Osteoblast (primary cell): Measurements from ENCODE around the gene ZC3H10. TPM values are rescaled to one million over a fixed set of nuclear protein-coding genes. Genes with fewer than 3 reads are reported as not detected.
"Not testable (repeated sequence)": the region's sequence is repeated elsewhere in the genome, so short reads cannot be mapped to it uniquely, and the experiment has no call there.

Source experiments
- DNase-seq: peaks from one replicate; pipeline ENCODE4 v3.0.0; 2011; ENCODE audit warnings: low spot score, mixed read lengths; ENCODE audit not compliant: insufficient read length; ENCODE audit errors: missing footprints
- H2AFZ ChIP-seq: 2 replicates; pipeline ENCODE4 v1.6.0; 2011; ENCODE audit warnings: mild to moderate bottlenecking, low read length
- H3K27ac ChIP-seq: 2 replicates; pipeline ENCODE4 v1.5.1; 2011; ENCODE audit warnings: mild to moderate bottlenecking, low read depth, low read length, moderate library complexity
- H3K27me3 ChIP-seq: 2 replicates; pipeline ENCODE4 v1.6.0; 2012; ENCODE audit warnings: mild to moderate bottlenecking, control low read depth, inconsistent platforms, low read length, moderate library complexity; ENCODE audit not compliant: insufficient read depth
- H3K36me3 ChIP-seq: 2 replicates; pipeline ENCODE4 v1.5.1; 2011; ENCODE audit warnings: mild to moderate bottlenecking, low read length, control low read depth, moderate library complexity; ENCODE audit not compliant: insufficient read depth
- H3K4me1 ChIP-seq: 2 replicates; pipeline ENCODE4 v1.5.1; 2011; ENCODE audit warnings: mild to moderate bottlenecking, low read length, control low read depth, moderate library complexity; ENCODE audit not compliant: insufficient read depth
- H3K4me2 ChIP-seq: 2 replicates; pipeline ENCODE4 v1.6.0; 2011; ENCODE audit warnings: mild to moderate bottlenecking, low read length; ENCODE audit not compliant: insufficient read depth
- H3K4me3 ChIP-seq: fragments of 200-600 bp; sonication (generic); 3 replicates; pipeline ENCODE4 v1.5.1; 2012; ENCODE audit warnings: mild to moderate bottlenecking, low read length, inconsistent platforms; ENCODE audit not compliant: insufficient read depth
- H3K79me2 ChIP-seq: 2 replicates; pipeline ENCODE4 v1.6.0; 2012; ENCODE audit warnings: mild to moderate bottlenecking, low read length, control low read depth, inconsistent platforms; ENCODE audit not compliant: insufficient read depth
- H3K9me3 ChIP-seq: 2 replicates; pipeline ENCODE4 v1.5.1; 2011; ENCODE audit warnings: low read depth, low read length, control low read depth
- H4K20me1 ChIP-seq: 2 replicates; pipeline ENCODE4 v1.6.0; 2012; ENCODE audit warnings: mild to moderate bottlenecking, low read length, control low read depth; ENCODE audit not compliant: insufficient read depth
- CTCF ChIP-seq: IDR thresholded peaks from 2 replicates; pipeline ENCODE4 v1.5.1; 2011; ENCODE audit warnings: mild to moderate bottlenecking, low read depth, low read length, moderate library complexity; ENCODE audit errors: extremely low read depth
- total RNA-seq: library from RNA; depleted of rRNA; stranded (reverse); fragments of >200 nt; gene quantifications from 2 replicates; pipeline ENCODE4 v1.2.3, GENCODE V29; 2012

ZC3H10 gene
- total RNA-seq, 1 donor, result 9.0 TPM

GRCh38 chr12:56114084-56114483 is 4.0 kb upstream of the ZC3H10 start:
- H3K79me2 ChIP-seq, result peaks cover 19% of the 10 kb centered on the region
- peaks cover 17% of the 10 kb centered on the region for H3K4me1 ChIP-seq
- H2AFZ ChIP-seq, result no peak overlapping the region
- no peaks in the 10 kb centered on the region for H3K9me3 ChIP-seq
- peaks cover 16% of the 10 kb centered on the region for H4K20me1 ChIP-seq
- TF ChIP-seq CTCF, result no peak
- H3K27ac ChIP-seq, result no peak overlapping the region
- peaks cover 52% of the 10 kb centered on the region for H3K36me3 ChIP-seq
- no peak for DNase-seq
- H3K4me2 ChIP-seq, result no peak overlapping the region
- no peaks in the 10 kb centered on the region for H3K27me3 ChIP-seq
- no peak overlapping the region for H3K4me3 ChIP-seq

- H3K27me3 ChIP-seq, result no peaks in the 10 kb centered on the region
- peak; percentile 76 for DNase-seq
- peaks cover 16% of the 10 kb centered on the region for H4K20me1 ChIP-seq
- peaks cover 42% of the 10 kb centered on the region for H3K36me3 ChIP-seq
- H3K4me1 ChIP-seq, result peaks cover 29% of the 10 kb centered on the region
- peak overlapping the region; percentile 93 for H2AFZ ChIP-seq
- H3K27ac ChIP-seq, result peak overlapping the region; percentile 91
- peak overlapping the region; percentile 99 for H3K4me2 ChIP-seq
- H3K79me2 ChIP-seq, result peaks cover 21% of the 10 kb centered on the region
- no peak for TF ChIP-seq CTCF
- no peaks in the 10 kb centered on the region for H3K9me3 ChIP-seq
- peak overlapping the region; percentile 85 for H3K4me3 ChIP-seq
These were observed 2.7 kb upstream of the ZC3H10 start for GRCh38 chr12:56115329-56115728.

- H3K4me2 ChIP-seq, result peak within 1 kb of the TSS; percentile 99
- H3K36me3 ChIP-seq, result peaks cover 40% of the 10 kb centered on the region
- H3K4me3 ChIP-seq, result peak within 1 kb of the TSS; percentile 85
- no peaks in the 10 kb centered on the region for H3K9me3 ChIP-seq
- H2AFZ ChIP-seq, result peak within 1 kb of the TSS; percentile 93
- DNase-seq, result peak; percentile 93
- H3K79me2 ChIP-seq, result peaks cover 30% of the 10 kb centered on the region
- H3K27ac ChIP-seq, result peak within 1 kb of the TSS; percentile 91
- H3K27me3 ChIP-seq, result no peaks in the 10 kb centered on the region
- no peak for TF ChIP-seq CTCF
- H3K4me1 ChIP-seq, result peaks cover 29% of the 10 kb centered on the region
- H4K20me1 ChIP-seq, result peaks cover 16% of the 10 kb centered on the region
These were observed 1.6 kb upstream of the ZC3H10 start, which contains the start of gene RPL41 for GRCh38 chr12:56116267-56117081. TSS of gene RPL41 (plus strand) at chr12:56116633.

- Histone ChIP-seq H2AFZ (peak overlapping the region; percentile 93), H3K79me2 (peaks cover 33% of the 10 kb centered on the region), H3K4me1 (peaks cover 29% of the 10 kb centered on the region), H3K27ac (peak overlapping the region; percentile 91), H3K36me3 (peaks cover 33% of the 10 kb centered on the region), H3K4me3 (peak overlapping the region; percentile 85), H3K4me2 (peak overlapping the region; percentile 99), H4K20me1 (peaks cover 16% of the 10 kb centered on the region)
- DNase-seq, H3K27me3 ChIP-seq, H3K9me3 ChIP-seq: not testable (repeated sequence)
These were observed 872 bp upstream of the ZC3H10 start for GRCh38 chr12:56117082-56117706.
